ENCODE results near the gene MYH10.

DNA sequence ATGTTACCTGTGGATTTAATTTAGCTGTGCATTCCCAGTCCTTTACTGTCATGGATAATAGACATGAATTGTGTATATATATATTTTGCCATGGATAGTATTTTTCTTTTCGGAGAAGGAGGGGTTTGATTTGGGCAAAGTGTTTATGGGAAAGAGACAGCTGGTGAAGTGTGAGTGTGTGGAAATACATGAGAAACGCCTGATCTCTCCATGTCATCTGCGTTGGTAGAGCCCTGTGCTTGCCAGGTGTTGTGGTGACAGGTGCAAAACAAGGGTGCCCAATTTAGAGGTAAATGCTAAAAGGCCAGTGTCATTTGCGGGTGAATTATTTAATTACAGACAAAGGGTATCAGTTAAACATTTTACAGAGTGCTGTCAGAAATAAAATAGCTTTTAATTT lies 171.4 kb downstream of the MYH10 start:
- TF ChIP-seq, protein P1, sequence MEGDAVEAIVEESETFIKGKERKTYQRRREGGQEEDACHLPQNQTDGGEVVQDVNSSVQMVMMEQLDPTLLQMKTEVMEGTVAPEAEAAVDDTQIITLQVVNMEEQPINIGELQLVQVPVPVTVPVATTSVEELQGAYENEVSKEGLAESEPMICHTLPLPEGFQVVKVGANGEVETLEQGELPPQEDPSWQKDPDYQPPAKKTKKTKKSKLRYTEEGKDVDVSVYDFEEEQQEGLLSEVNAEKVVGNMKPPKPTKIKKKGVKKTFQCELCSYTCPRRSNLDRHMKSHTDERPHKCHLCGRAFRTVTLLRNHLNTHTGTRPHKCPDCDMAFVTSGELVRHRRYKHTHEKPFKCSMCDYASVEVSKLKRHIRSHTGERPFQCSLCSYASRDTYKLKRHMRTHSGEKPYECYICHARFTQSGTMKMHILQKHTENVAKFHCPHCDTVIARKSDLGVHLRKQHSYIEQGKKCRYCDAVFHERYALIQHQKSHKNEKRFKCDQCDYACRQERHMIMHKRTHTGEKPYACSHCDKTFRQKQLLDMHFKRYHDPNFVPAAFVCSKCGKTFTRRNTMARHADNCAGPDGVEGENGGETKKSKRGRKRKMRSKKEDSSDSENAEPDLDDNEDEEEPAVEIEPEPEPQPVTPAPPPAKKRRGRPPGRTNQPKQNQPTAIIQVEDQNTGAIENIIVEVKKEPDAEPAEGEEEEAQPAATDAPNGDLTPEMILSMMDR (IDR thresholded peaks at IDR 0.05) = no peak
- TF ChIP-seq POLR2A (IDR thresholded peaks at IDR 0.05) (no peak), EP300 (IDR thresholded peaks at IDR 0.05) (no peak), POLR2AphosphoS5 (IDR thresholded peaks at IDR 0.05) (no peak)

Measured in stomach (tissue), 4 donors.